A673 (cell line): ENCODE data around the gene SERPINA6. TPM values are rescaled to one million over a fixed set of nuclear protein-coding genes. Genes with fewer than 3 reads are reported as not detected.

Experiments
- BruUV-seq: library from RNA; stranded (reverse); fragments of 400-500 nt; replicated peaks from 2 replicates; lab custom pipeline; 2021; lab: Mats Ljungman, UMichigan
- CTCF ChIA-PET: fragments of 300-600 bp; sonication (Branson Sonifier 250); formaldehyde crosslinking; loops from one replicate; lab custom pipeline; 2022; ENCODE audit warnings: antibody characterized with exemption; lab: Charles Lee
- POLR2A ChIA-PET: fragments of 300-600 bp; sonication (Branson Sonifier 250); formaldehyde crosslinking; loops from one replicate; lab custom pipeline; 2022; ENCODE audit warnings: antibody characterized with exemption; ENCODE audit not compliant: low non-redundant PET; lab: Charles Lee
- DNase-seq: peaks from one replicate; pipeline ENCODE4 v3.0.0-alpha.2; 2015; ENCODE audit warnings: low spot score
- H3K27ac ChIP-seq: fragments of 200-600 bp; sonication (generic); 2 replicates; pipeline ENCODE4 v1.5.1; 2016; ENCODE audit warnings: mixed run types, low read depth, mild to moderate bottlenecking, mixed read lengths, antibody characterized with exemption, low read length; ENCODE audit not compliant: poor library complexity, severe bottlenecking
- H3K27me3 ChIP-seq: fragments of 200-600 bp; sonication (generic); replicated peaks from 2 replicates; pipeline ENCODE4 v1.6.1; 2017; ENCODE audit warnings: mixed run types, low read depth, mild to moderate bottlenecking, mixed read lengths, antibody characterized with exemption, low read length; ENCODE audit not compliant: insufficient read depth, poor library complexity
- H3K36me3 ChIP-seq: fragments of 200-600 bp; sonication (generic); 2 replicates; pipeline ENCODE4 v1.6.1; 2016; ENCODE audit warnings: mixed run types, mild to moderate bottlenecking, mixed read lengths, antibody characterized with exemption, low read length; ENCODE audit not compliant: insufficient read depth, poor library complexity, severe bottlenecking
- H3K4me1 ChIP-seq: fragments of 200-600 bp; sonication (generic); 2 replicates; pipeline ENCODE4 v1.6.1; 2017; ENCODE audit warnings: mixed run types, mild to moderate bottlenecking, mixed read lengths, antibody characterized with exemption, low read length; ENCODE audit not compliant: insufficient read depth, poor library complexity, severe bottlenecking
- H3K4me3 ChIP-seq: fragments of 200-600 bp; sonication (generic); 2 replicates; pipeline ENCODE4 v1.5.1; 2016; ENCODE audit warnings: low read depth, mixed run types, mild to moderate bottlenecking, mixed read lengths, low read length; ENCODE audit not compliant: poor library complexity, severe bottlenecking
- H3K9me3 ChIP-seq: fragments of 200-600 bp; sonication (generic); 2 replicates; pipeline ENCODE4 v1.6.1; 2016; ENCODE audit warnings: mixed run types, low read depth, mild to moderate bottlenecking, mixed read lengths, antibody characterized with exemption, low read length; ENCODE audit not compliant: poor library complexity, severe bottlenecking
- EZH2 ChIP-seq: fragments of 200-600 bp; sonication (generic); IDR thresholded peaks from 2 replicates; pipeline ENCODE4 v1.6.1; 2017; ENCODE audit warnings: borderline replicate concordance, low read depth, mild to moderate bottlenecking, mixed read lengths, antibody characterized with exemption, low read length; ENCODE audit not compliant: poor library complexity, severe bottlenecking
- intact Hi-C: fragments of 100-400 bp; cut with micrococcal nuclease; formaldehyde crosslinking; loops from one replicate; pipeline ENCODE4 v1.10.0; 2022; ENCODE audit not compliant: unreplicated experiment
- total RNA-seq: library from RNA; stranded (reverse); gene quantifications from 2 replicates; pipeline ENCODE4 v1.2.3, GENCODE V29; 2021
- TF ChIP-seq, protein P1 (sequence below): fragments of 300-800, 200-600 bp; sonication (generic); conservative IDR thresholded peaks from 2 replicates; pipeline ENCODE4 v1.5.1; 2017; ENCODE audit warnings: low read depth, mild to moderate bottlenecking, antibody characterized with exemption, low read length, moderate library complexity, mixed read lengths

Gene SERPINA6
- total RNA-seq, 1 experiment from 2014 or later = not detected

DNA sequence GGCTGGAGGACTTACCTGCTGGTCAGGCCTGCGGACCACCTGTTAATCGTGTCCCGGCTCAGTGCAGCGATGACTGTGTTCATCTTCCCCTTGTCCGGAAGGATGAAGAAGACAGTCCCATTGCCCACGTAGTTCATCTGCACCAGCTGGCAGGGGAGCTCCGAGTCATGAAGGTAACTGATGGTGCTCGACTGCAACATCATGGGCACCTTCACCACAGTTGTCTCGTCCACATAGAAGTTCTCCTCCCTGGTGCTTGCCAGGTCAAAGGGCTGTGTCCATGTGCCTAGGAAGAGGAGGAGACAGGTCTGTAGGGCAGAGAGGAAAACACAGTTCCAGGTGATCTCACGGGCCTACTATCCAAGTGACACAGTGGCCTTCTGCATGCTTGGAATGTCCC is 13.4 kb downstream of the SERPINA6 start:
- H3K36me3 ChIP-seq = no peaks in the 10 kb centered on the region
- ChIA-PET POLR2A (no interaction called here), CTCF (no interaction called here)
- intact Hi-C loops = no loop called here
- no peaks in the 10 kb centered on the region for H3K27me3 ChIP-seq
- H3K27ac ChIP-seq = no peak overlapping the region
- no TSS peak for BruUV-seq
- H3K4me1 ChIP-seq = no peaks in the 10 kb centered on the region
- TF ChIP-seq, protein P1, sequence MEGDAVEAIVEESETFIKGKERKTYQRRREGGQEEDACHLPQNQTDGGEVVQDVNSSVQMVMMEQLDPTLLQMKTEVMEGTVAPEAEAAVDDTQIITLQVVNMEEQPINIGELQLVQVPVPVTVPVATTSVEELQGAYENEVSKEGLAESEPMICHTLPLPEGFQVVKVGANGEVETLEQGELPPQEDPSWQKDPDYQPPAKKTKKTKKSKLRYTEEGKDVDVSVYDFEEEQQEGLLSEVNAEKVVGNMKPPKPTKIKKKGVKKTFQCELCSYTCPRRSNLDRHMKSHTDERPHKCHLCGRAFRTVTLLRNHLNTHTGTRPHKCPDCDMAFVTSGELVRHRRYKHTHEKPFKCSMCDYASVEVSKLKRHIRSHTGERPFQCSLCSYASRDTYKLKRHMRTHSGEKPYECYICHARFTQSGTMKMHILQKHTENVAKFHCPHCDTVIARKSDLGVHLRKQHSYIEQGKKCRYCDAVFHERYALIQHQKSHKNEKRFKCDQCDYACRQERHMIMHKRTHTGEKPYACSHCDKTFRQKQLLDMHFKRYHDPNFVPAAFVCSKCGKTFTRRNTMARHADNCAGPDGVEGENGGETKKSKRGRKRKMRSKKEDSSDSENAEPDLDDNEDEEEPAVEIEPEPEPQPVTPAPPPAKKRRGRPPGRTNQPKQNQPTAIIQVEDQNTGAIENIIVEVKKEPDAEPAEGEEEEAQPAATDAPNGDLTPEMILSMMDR = no peak
- TF ChIP-seq EZH2 = no peak
- DNase-seq = no peak
- no peaks in the 10 kb centered on the region for H3K9me3 ChIP-seq
- H3K4me3 ChIP-seq = no peak overlapping the region

DNA sequence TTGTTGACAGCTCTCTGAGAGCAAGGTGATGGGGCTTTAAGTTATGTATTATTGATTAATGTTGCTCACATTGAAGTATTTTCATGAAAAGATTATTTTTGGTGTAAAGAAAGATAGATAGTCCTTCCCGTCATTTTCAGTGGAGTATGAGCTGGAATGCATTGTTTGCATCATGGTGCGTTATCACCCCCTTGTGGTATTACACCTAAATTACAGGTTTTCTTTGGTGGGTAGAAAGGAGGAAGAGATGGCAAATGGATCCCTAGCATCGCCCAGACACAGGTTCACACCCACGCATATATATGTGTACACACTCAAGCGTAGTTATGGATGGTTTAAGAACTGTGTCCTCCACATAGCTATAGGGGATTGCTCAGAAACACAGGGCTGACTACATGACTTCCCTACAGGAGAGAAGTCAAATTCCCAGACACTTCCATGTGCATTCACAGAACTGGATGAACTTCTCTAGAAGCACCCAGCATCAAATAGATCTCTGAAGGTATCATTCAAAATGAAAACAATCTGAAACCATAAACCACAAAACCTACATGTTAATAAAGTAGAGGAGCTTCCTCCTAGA is 15.6 kb downstream of the SERPINA6 start:
- TF ChIP-seq, protein P1 = peak; percentile 44; the same call in 1 of the 2 replicates
- TF ChIP-seq EZH2 = no peak
- no peaks in the 10 kb centered on the region for H3K27me3 ChIP-seq
- ChIA-PET CTCF (no interaction called here), POLR2A (no interaction called here)
- BruUV-seq = no TSS peak
- no peak overlapping the region for H3K4me3 ChIP-seq
- intact Hi-C loops = no loop called here
- no peaks in the 10 kb centered on the region for H3K4me1 ChIP-seq
- no peaks in the 10 kb centered on the region for H3K9me3 ChIP-seq
- DNase-seq = peak; percentile 15
- no peaks in the 10 kb centered on the region for H3K36me3 ChIP-seq
- H3K27ac ChIP-seq = no peak overlapping the region

DNA sequence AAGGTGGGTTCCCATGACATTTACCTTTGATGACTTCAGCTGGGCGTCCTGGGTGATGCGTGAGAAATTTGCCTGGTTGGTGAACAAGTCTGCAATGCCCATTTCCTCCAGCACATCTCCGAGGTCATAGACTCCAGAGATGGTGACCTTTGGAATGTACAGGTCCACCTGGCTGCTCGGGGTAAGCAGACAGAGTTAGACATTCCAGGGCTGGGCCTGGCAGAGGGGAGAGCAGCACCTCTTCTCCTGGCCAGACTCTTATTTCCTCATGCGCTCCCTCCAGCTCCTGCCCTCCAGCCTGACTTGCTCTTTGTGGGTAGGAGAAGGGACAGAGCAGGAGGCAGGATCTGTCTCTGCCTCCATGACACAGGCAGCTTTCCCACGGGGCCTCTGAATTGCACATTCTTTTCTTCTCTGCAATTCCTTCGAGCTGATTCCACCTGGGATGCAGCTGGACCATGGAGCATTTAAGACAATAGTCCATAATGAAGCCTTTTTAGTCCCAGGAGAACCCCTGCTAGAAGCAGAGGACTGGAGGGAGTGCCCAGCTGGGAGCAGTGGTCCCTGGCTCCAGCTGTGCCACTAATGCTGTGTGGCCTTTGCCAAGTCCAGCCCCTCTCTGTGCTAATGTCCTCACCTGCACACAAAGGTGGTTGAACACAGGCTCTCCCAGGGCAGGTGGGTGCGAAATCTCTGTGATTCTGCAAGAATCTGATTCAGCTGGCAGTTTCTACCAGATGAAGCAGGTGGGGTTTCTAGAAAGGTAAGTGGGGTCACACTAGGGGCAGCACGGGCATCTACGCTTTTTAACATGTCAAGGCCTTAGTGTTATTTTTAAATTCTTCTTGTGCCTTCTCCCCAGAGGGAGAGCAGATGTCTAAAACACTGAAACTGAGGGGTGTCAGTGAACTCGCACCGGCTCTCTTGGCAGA is 16.8 kb downstream of the SERPINA6 start:
- CTCF ChIA-PET = no interaction called here
- Histone ChIP-seq H3K4me1 (no peaks in the 10 kb centered on the region), H3K36me3 (no peaks in the 10 kb centered on the region), H3K9me3 (no peaks in the 10 kb centered on the region), H3K4me3 (no peak overlapping the region), H3K27ac (no peak overlapping the region), H3K27me3 (no peaks in the 10 kb centered on the region)
- no TSS peak for BruUV-seq
- DNase-seq = no peak
- POLR2A ChIA-PET = no interaction called here
- intact Hi-C loops = no loop called here
- no peak for TF ChIP-seq EZH2
- TF ChIP-seq, protein P1 = no peak
